Measurements from ENCODE around the gene TRAPPC8. TPM values are rescaled to one million over a fixed set of nuclear protein-coding genes. Genes with fewer than 3 reads are reported as not detected.
"Not testable (repeated sequence)": the region's sequence is repeated elsewhere in the genome, so short reads cannot be mapped to it uniquely, and the experiment has no call there.

TRAPPC8 gene
- total and polyA plus RNA-seq, 10 of the 15 experiments (the other 5 are each of a cell fraction or from before 2014, with no cell fraction given): 13.0 to 75.4 (median 24.8) TPM

DNA sequence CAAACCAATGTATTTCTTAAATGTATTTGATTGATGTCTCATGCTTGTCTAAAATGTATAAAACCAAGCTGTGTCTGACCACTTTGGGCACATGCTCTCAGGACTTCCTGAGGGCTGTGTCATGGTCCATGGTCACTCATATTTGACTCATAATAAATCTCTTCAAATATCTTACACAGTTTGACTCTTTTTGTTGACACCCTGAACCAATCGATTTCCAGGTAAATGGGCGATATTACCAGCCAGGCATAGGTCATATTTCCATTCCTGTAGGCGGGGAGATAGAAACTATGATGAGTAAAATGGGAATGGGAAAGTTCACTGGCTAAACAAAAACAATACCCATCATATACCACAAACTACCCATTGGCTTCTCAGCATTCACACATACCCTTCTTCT lies 9.3 kb upstream of the TRAPPC8 start:
- BruUV-seq (replicated peaks): no TSS peak
- POLR2A ChIA-PET: no interaction called here
- CTCF ChIA-PET: no interaction called here
- Histone ChIP-seq H3K4me2 (ENCODE audit: control insufficient read depth, insufficient read depth) (no peak overlapping the region), H3K4me3 (no peak overlapping the region), H3K27me3 (replicated peaks in 1 of 2; ENCODE audit: control insufficient read depth in 2 of 2, insufficient read depth in 2 of 2, low read length in 1 of 2) (no peaks in the 10 kb centered on the region), H3K27ac (ENCODE audit: control insufficient read depth, insufficient read depth) (no peak overlapping the region), H2AFZ (ENCODE audit: control insufficient read depth, low read depth, low read length) (no peak overlapping the region), H4K20me1 (ENCODE audit: control insufficient read depth, insufficient read depth) (no peaks in the 10 kb centered on the region), H3K36me3 (ENCODE audit: control insufficient read depth in 2 of 2, insufficient read depth in 2 of 2, low read length in 1 of 2) (no peaks in the 10 kb centered on the region), H3K79me2 (ENCODE audit: control insufficient read depth, insufficient read depth, low read length) (no peaks in the 10 kb centered on the region), H3K9ac (ENCODE audit: control insufficient read depth, insufficient read depth, low read length) (no peak overlapping the region), H3K9me3 (replicated peaks; ENCODE audit: control insufficient read depth, insufficient read depth, low read length) (no peaks in the 10 kb centered on the region), H3K4me1 (ENCODE audit: control insufficient read depth, insufficient read depth, low read length) (no peaks in the 10 kb centered on the region)
- RAD21 ChIA-PET (ENCODE audit: unreplicated experiment): no interaction called here
- FAIRE-seq (no peak), DNase-seq (ENCODE audit: low read depth, low spot score) (no peak), ATAC-seq (no peak)
- TF ChIP-seq, protein P1, sequence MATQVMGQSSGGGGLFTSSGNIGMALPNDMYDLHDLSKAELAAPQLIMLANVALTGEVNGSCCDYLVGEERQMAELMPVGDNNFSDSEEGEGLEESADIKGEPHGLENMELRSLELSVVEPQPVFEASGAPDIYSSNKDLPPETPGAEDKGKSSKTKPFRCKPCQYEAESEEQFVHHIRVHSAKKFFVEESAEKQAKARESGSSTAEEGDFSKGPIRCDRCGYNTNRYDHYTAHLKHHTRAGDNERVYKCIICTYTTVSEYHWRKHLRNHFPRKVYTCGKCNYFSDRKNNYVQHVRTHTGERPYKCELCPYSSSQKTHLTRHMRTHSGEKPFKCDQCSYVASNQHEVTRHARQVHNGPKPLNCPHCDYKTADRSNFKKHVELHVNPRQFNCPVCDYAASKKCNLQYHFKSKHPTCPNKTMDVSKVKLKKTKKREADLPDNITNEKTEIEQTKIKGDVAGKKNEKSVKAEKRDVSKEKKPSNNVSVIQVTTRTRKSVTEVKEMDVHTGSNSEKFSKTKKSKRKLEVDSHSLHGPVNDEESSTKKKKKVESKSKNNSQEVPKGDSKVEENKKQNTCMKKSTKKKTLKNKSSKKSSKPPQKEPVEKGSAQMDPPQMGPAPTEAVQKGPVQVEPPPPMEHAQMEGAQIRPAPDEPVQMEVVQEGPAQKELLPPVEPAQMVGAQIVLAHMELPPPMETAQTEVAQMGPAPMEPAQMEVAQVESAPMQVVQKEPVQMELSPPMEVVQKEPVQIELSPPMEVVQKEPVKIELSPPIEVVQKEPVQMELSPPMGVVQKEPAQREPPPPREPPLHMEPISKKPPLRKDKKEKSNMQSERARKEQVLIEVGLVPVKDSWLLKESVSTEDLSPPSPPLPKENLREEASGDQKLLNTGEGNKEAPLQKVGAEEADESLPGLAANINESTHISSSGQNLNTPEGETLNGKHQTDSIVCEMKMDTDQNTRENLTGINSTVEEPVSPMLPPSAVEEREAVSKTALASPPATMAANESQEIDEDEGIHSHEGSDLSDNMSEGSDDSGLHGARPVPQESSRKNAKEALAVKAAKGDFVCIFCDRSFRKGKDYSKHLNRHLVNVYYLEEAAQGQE (IDR thresholded peaks at IDR 0.05; ENCODE audit: low read depth, low read length): no peak
- SMC1A ChIA-PET (ENCODE audit: uncharacterized antibody, unreplicated experiment): interaction anchor here (0.9 kb wide), 1 partner anchor 347 kb away, joined by 3 read pairs; no protein-coding TSS in a partner anchor
- in situ Hi-C loops (cut with MboI): no loop called here
- WGBS (ENCODE audit: insufficient coverage, insufficient replicate concordance, low lambda C conversion rate, missing lambda C conversion rate): 11% methylated on average over 3 of the region's 3 CpGs
- intact Hi-C loops (cut with micrococcal nuclease; ENCODE audit: unreplicated experiment): no loop called here

DNA sequence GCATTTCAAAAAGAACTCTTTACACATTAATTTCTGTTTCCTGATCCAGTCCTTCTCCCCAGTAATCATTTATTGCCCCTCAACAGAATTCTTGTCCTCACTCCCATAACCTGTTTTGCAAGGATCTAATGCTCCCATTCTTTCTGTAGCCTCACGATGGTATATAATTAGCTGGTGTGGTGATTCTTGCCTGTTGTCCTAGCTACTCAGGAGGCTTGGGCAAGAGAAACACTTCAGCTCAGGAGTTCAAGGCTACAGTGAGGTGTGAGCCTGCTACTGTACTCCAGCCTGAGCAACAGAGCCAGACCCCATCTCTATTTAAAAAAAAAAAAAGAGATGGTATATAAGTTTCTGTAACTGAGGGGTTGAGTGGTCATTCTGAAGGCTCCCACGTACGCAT lies 7.7 kb upstream of the TRAPPC8 start:
- Histone ChIP-seq H3K36me3 (ENCODE audit: control insufficient read depth in 2 of 2, insufficient read depth in 2 of 2, low read length in 1 of 2) (no peaks in the 10 kb centered on the region), H3K79me2 (ENCODE audit: control insufficient read depth, insufficient read depth, low read length) (no peaks in the 10 kb centered on the region), H3K4me1 (ENCODE audit: control insufficient read depth, insufficient read depth, low read length) (no peaks in the 10 kb centered on the region), H3K27me3 (replicated peaks in 1 of 2; ENCODE audit: control insufficient read depth in 2 of 2, insufficient read depth in 2 of 2, low read length in 1 of 2) (no peaks in the 10 kb centered on the region), H3K9me3 (replicated peaks; ENCODE audit: control insufficient read depth, insufficient read depth, low read length) (no peaks in the 10 kb centered on the region), H3K4me2 (ENCODE audit: control insufficient read depth, insufficient read depth) (no peak overlapping the region), H4K20me1 (ENCODE audit: control insufficient read depth, insufficient read depth) (no peaks in the 10 kb centered on the region), H3K4me3 (no peak overlapping the region), H3K27ac (ENCODE audit: control insufficient read depth, insufficient read depth) (no peak overlapping the region), H2AFZ (ENCODE audit: control insufficient read depth, low read depth, low read length) (no peak overlapping the region), H3K9ac (ENCODE audit: control insufficient read depth, insufficient read depth, low read length) (no peak overlapping the region)
- ATAC-seq (no peak), FAIRE-seq (no peak), DNase-seq (ENCODE audit: low read depth, low spot score) (no peak)
- in situ Hi-C loops (cut with MboI): no loop called here
- TF ChIP-seq ZNF207 (IDR thresholded peaks at IDR 0.05; ENCODE audit: borderline replicate concordance) (no peak), CHD2 (IDR thresholded peaks at IDR 0.05; ENCODE audit: borderline replicate concordance, low read depth, low read length) (no peak), MXI1 (IDR thresholded peaks at IDR 0.05; ENCODE audit: low read depth, low read length) (no peak), SMAD5 (IDR thresholded peaks at IDR 0.05; ENCODE audit: low read depth) (no peak), STAT1 (conservative IDR thresholded peaks at IDR 0.05) (no peak)
- intact Hi-C loops (cut with micrococcal nuclease; ENCODE audit: unreplicated experiment): no loop called here
- 40% methylated on average over 3 of the region's 3 CpGs for WGBS (ENCODE audit: insufficient coverage, insufficient replicate concordance, low lambda C conversion rate, missing lambda C conversion rate)
- ChIA-PET RAD21 (ENCODE audit: unreplicated experiment) (no interaction called here), CTCF (interaction anchor here (1.7 kb wide), 1 partner anchor 27 kb away, joined by 5 read pairs; no protein-coding TSS in a partner anchor), POLR2A (no interaction called here), SMC1A (ENCODE audit: uncharacterized antibody, unreplicated experiment) (interaction anchor here (1.9 kb wide), 1 partner anchor 11 kb away, joined by 10 read pairs; no protein-coding TSS in a partner anchor)
- no TSS peak for BruUV-seq (replicated peaks)

DNA sequence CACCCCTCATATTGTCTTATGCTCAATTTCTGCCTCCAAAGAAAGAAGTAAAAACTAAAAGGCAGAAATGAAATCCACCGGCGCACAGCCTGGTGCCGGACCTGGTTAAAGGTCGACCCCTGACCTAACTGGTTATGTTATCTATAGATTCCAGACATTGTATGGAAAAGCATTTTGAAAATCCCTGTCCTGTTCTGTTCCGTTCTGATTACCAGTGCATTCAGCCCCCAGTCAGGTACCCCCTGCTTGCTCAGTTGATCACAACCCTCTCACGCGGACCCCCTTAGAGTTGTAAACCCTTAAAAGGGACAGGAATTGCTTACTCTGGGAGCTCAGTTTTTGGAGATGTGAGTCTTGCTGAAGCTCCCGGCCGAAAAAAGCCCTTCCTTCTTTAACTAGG lies 5.4 kb upstream of the TRAPPC8 start:
- H3K9ac ChIP-seq (ENCODE audit: control insufficient read depth, insufficient read depth, low read length); ATAC-seq; H3K27me3 ChIP-seq (replicated peaks in 1 of 2; ENCODE audit: control insufficient read depth in 2 of 2, insufficient read depth in 2 of 2, low read length in 1 of 2); H4K20me1 ChIP-seq (ENCODE audit: control insufficient read depth, insufficient read depth); H3K36me3 ChIP-seq (ENCODE audit: control insufficient read depth in 2 of 2, insufficient read depth in 2 of 2, low read length in 1 of 2); RAD21 ChIA-PET (ENCODE audit: unreplicated experiment); intact Hi-C loops (cut with micrococcal nuclease; ENCODE audit: unreplicated experiment); H3K4me1 ChIP-seq (ENCODE audit: control insufficient read depth, insufficient read depth, low read length); CTCF ChIA-PET; SMC1A ChIA-PET (ENCODE audit: uncharacterized antibody, unreplicated experiment); H3K79me2 ChIP-seq (ENCODE audit: control insufficient read depth, insufficient read depth, low read length); in situ Hi-C loops (cut with MboI); POLR2A ChIA-PET; H3K9me3 ChIP-seq (replicated peaks; ENCODE audit: control insufficient read depth, insufficient read depth, low read length); H3K4me2 ChIP-seq (ENCODE audit: control insufficient read depth, insufficient read depth); H3K4me3 ChIP-seq; H2AFZ ChIP-seq (ENCODE audit: control insufficient read depth, low read depth, low read length); H3K27ac ChIP-seq (ENCODE audit: control insufficient read depth, insufficient read depth); BruUV-seq (replicated peaks); DNase-seq (ENCODE audit: low read depth, low spot score); FAIRE-seq: not testable (repeated sequence)
- WGBS (ENCODE audit: insufficient coverage, insufficient replicate concordance, low lambda C conversion rate, missing lambda C conversion rate): 96% methylated on average over 9 of the region's 9 CpGs
